ENCODE results near the gene WDR83.
"Not testable (repeated sequence)": the region's sequence is repeated elsewhere in the genome, so short reads cannot be mapped to it uniquely, and the experiment has no call there.

Gene WDR83

DNA sequence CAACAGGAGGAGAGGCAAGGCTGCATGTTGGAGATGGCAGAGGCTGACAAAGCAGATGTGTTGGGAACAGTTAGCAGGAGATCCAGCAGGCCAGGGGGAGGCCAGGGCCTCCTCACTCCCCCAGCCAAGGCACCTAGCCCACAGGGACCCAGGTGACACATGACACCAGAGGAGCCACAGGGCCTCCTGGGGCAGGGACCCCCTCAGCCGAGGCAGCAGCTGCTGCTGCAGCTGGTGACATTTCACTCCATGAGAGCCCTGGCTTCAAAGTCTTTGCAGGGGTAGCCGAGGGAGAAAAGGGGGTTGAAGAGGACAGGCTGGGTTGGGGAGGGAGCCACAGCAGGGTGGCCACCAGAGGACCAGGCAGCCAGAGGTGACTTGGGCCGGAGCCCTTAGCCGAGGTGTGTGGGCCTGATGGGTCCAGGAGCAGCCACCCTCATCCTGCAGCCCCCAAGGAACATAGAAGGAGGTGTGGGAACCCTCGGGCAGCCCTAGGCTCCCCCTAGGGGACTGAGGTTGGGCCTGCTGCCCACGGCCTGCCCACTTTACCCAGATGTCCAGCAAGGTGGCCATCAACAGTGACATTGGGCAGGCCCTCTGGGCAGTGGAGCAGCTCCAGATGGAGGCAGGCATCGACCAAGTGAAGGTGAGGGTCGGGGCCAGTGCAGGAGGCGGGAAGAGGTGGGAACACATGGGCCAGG lies 21.0 kb downstream of the WDR83 start, which contains the start of gene GNG14:
TSS of gene GNG14 (plus strand) at position 503 of the 701 bp plus-strand sequence. CDS start at position 554, 51 bp downstream.
- no peak for DNase-seq

GRCh38 chr19:12689012-12689411 lies 22.4 kb downstream of the WDR83 start:
- DNase-seq = no peak

DNA sequence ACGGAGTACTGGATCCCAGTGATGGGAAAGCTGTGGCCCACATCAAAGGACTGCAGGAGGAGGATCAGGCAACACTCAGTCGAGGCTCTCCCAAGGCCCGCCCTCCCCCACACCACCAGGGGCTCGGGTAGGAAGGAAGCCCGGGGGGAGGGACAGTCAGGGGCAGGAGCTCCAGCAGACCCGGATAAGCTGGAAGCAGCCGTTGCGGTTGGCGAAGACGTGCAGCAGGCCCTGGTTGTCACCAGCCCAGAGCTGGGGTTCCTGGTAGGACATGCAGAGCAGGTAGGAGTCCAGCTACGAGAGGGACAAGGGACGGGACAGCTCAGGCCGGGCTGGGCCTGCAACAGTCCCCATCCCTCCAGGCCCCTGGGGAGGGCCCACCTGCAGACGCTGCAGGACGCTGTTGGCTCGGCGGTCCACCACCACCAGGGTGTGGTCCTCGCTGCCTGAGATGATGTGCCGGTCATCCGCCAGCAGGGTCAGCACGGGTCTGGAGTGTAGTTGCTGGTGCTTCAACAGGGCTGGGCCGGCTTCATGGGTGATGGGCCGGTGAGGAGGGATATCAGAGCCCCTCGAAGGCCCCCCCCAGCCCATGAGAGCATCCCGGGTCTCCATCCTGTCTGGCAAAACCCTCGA lies 23.1 kb downstream of the WDR83 start:
- DNase-seq = no peak

DNA sequence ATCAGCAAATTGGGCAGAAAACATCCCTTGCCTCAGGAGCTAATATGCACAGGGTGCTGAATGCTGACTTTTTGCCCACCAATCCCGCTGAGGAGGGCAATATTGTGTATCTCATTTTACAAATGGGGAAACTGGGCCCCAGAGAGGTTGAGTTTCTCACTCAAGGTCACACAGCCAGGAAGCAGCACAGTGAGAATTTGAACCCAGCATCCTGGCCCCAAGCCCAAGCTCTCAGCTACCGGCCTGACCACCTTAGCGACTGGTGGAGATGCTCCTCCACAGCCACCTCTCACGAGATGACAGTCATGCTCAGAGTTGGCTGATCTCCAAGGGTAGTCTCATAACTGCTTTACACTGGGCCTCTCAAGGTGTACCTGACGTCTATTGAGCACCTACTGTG lies 26.4 kb downstream of the WDR83 start:
- no peak for DNase-seq

GRCh38 chr19:12694641-12695040 lies 28.0 kb downstream of the WDR83 start:
- DNase-seq = no peak

- no peak for DNase-seq
Measured at GRCh38 chr19:12695096-12695495, 28.5 kb downstream of the WDR83 start.

GRCh38 chr19:12695514-12695913 lies 28.9 kb downstream of the WDR83 start:
- DNase-seq = no peak

DNA sequence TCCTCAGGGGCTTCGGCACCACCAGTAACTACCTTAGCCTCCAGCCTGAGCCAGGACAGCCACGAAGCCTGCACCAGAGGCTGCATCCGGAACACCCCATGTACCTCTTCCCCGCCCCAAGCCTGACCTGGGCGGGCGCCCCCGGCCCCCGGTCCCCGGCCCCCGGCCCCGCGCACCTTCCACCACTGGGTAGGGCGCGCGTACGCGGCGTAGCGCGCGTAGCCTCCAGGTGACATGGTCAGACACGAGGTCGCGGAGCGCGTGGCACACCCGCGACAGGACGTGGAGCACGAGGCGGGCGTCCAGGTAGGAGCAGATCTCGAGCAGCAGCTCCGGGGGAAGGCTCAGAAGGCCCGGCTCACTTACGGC lies 29.4 kb downstream of the WDR83 start:
- no peak for DNase-seq

DNA sequence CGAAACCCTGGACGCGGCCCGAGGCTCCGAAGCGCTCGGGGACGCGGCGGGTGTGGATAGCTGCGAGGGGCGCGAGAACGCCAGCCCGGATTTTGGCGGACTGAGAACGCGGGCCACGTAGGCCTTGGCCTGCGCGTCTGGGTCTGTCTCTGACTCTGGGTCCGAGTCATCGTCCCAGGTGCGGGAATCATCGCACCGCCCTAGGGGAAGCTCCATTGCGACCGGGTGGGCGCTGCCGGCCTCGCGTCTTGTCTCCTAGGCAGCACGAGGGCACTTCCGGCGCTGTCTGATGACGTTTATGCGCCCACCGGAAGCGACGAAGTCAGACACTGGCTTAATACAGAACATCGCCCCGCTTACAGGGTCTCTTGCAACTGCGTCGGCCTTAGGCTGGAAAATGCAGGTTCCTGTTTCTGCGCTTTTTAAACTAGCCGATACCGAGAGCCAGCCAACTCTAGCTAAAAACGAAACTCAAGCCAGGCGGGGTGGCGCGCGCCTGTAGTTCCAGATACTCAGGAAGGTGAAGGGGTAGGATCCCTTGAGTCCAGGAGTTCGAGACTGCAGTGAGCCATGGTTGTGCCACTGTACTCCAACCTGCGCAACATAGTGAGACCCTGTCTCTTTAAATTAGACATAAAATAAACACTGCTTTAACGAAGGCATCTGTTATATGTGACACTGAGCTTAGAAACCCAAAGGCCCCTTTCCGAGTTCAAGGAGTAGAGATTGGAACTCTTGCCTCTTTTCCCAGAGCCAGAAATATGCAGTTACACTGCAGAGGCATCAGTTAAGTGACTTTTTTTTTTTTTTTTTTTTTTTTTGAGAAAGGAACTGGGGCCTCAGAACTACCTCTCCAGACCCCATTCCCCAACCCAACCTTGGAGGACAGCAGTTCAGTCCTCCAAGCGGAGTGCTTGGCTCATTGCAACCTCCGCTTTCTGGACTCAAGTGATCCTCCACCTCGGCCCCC lies 30.0 kb downstream of the WDR83 start, which contains the start of gene FBXW9:
TSS of gene FBXW9 (minus strand) at position 266 of the 970 bp plus-strand sequence. CDS start at position 216, 50 bp downstream.
- DNase-seq = peak; percentile 78

DNA sequence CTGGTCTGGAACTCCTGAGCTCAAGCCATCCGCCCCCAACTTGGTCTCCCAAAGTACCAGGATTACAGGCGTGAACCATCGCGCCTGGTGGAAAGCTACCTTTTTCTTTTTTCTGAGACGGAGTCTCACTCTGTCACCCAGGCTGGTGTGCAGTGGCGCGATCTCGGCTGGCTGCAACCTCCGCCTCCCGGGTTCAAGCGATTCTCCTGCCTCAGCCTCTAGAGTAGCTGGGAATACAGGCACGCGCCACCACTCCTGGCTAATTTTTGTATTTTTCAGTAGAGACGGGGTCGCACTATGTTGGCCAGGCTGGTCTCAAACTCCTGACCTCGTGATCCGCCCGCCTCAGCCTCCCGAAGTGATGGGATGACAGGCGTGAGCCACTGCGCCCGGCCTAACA lies 30.8 kb downstream of the WDR83 start:
- not testable (repeated sequence) for DNase-seq

DNA sequence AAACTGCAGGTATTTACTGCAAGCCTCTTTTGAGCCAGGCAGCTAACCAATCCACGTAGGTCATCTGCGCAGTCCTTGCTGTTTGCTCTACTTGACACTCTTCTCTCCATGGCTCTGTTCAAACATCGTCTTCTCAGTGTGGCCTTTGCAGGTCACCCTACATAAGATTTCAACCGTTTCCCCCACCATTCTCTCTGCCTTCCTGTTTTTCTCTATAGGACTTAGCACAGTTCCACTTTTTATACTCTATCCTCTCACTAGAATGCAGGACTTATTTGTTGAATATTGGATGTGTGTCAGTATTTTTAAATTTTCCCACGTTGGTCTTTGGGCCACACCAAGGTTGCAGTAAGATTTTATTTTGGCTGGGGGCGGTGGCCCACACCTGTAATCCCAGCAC lies 31.5 kb downstream of the WDR83 start:
- no peak for DNase-seq

DNA sequence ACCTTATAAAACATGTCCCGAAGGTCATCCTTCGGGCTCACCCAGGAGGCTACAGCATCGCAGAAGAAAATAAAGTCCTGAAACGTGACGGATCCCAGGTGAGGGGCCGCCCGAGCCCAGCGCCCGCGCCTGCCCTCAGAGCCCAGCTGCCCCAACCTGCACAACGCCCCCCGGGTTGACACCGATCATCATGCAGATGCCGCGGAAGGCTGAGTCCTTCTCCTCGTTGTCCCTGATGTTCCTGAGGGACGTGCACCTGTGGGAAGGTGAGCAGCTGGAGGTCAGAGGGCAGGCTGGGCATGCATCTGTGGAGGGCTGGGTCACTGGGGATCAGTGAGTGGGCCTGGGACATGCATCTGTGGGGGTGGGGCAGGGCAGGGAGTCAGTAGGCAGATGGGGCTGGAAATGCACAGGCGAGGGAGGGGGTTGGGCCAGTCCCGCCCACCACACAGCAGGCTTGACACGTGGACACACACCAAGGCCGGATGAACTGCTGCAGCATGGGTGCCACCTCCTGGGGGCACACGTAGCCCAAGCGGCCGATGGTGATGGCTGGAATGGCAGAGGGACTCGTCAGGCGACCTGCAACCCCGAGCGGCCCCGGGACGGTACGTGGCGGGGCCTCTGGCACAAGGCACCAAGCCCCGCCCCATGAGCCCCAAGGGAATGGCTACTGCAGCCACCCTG lies 35.1 kb downstream of the WDR83 start:
- DNase-seq = no peak

DNA sequence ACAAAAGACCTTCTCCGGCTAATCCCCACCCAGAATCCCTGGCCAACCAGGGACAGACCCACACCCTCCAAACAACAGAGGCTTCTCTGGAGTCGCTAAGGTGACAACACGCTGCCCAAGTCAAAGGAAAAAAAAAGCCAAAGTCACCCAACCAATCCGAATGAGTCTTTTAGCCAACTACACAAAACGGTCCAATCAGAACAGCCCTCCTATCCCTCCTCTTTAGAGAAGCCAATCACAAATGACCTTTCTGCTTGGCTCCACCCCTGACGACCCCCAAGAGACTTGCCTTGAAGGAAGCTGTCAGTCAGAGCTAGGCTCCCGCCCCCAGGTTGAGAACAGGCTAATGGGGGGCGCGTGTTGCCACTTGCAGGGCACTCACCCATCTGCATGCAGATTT lies 36.4 kb downstream of the WDR83 start:
- DNase-seq = no peak

- no peak for DNase-seq
Measured at GRCh38 chr19:12705169-12705568, 38.6 kb downstream of the WDR83 start.

DNA sequence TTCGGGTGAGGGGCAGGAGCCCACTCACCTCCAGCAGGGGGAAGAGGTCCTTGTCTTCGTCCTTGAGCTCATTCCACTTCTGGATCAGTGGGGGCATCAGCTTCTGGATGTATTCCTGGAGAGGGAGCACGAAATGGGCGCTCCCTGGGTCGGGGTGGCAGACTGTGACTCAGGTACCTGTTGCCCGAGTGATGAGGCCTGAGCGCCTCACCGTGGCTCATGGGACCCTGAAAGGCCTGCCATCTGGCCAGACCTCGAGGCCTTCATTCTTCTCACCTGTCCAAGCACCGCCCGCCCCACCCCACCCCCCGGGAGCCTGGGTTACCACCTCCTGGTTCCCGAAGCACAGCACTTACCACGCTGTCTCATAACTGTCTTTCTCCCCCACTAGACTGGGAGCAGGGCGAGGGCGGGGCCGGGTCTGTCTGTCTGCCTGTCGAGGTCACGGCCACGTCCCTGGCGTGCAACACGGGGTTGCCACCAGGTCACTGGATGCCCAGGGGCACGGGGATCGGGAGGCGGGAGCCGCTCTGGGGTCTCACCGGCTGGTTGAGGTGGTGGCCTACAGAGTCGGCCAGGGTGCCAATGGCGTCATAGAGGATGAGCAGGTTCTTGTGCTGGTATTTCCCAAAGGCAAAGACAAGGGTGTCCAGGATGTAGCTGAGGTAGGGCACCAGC lies 39.2 kb downstream of the WDR83 start:
- DNase-seq = no peak

DNA sequence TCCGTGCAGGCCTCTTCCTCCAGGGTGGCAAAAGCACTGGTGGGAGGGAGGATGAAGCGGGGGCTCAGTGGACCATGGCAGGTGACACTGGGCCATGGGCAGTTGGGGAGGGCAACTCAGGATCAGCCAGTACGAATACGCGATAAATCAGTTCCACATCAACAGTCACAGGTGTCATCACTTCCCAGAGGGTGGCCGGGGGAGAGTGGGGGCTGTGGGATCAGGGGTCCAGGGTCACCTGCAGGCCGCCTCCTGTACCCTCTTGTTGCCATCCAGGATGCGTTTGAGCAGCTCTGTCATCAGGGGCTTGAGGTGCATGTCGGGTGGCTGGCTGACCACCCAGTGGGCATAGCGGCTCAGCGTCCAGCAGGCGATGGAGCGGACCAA lies 39.7 kb downstream of the WDR83 start:
- no peak for DNase-seq

- DNase-seq = no peak
Measured at GRCh38 chr19:12708641-12709040, 42.0 kb downstream of the WDR83 start.

DNA sequence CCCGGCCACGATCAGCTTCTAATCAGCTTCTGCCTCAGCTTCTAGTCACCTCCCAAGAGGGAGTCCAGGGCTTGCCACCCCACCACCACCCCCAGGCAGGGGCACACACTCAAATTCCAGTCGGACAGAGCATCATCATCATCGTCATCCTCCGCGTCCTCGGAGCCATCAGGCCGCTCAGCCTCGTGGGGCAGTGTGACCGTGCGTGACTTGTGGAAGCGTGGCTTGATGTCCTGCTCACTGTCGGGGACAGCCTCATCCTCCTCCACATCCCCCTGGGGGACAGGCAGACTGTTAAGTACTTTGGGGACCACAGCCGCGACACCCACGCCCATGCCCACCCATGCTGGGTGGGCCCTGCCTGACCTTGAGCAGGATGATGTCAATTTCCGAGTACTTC lies 44.6 kb downstream of the WDR83 start:
- no peak for DNase-seq

DNA sequence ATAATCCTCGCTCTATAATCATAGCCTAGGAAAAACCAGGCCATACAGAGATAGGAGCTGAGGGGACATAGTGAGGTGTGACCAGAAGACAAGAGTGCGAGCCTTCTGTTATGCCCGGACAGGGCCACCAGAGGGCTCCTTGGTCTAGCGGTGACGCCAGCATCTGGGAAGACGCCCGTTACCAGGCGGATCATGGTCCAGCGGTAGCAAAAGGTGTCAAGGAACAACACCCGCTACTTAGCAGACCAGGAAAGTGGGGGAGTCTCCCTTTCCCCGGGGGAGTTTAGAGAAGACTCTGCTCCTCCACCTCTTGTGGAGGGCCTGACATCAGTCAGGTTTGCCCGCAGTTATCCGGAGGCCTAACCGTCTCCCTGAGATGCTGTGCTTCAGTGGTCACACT lies 45.5 kb downstream of the WDR83 start:
- not testable (repeated sequence) for DNase-seq

DNA sequence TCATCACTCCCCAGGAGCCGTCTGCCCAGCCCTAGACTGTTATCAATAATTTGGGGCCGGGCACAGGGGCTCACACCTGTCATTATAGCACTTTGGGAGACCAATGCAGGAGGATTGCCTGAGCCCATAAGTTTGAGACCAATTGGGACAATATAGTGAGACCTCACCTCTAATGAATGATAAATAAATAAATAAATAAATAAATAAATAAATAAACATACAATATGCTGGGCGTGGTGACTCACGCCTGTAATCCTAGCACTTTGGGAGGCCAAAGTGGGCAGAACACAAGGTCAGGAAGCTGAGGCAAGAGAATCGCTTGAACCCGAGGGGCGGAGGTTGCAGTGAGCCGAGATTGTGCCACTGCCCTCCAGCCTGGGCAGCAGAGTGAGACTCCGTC lies 46.7 kb downstream of the WDR83 start:
- DNase-seq = not testable (repeated sequence)

- no peak for DNase-seq
Measured at GRCh38 chr19:12715102-12715501, 48.5 kb downstream of the WDR83 start.

DNA sequence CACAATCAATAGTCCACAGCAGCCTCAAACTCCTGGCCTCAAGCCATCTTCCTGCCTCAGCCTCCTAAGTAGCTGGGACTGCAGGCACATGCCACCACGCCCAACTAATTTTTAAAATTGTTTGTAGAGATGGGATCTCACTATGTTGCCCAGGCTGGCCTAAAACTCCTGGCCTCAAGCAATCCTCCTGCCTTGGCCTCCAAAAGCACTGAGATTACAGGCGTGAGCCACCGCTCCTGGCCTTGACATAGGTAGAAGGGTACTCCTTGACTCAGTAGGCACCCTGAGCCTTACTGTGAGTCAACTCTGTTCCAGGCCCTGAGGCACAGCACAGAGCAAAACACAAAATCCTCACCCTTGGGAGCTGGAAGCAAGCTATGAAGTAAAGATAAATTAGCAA lies 49.3 kb downstream of the WDR83 start:
- DNase-seq = no peak

Data from NCI-H2107 (cell line).